AG04449 (cell line): ENCODE results near the gene SMAD9.

Source experiments
- CTCF ChIA-PET: fragments of 350-600 bp; formaldehyde crosslinking; extraction: SDS; loops from one replicate; lab custom pipeline; 2021; ENCODE audit warnings: antibody characterized with exemption; lab: Yijun Ruan, JAX
- POLR2A ChIA-PET: fragments of 400-600, 350-600 bp; formaldehyde crosslinking; extraction: SDS; loops from one replicate; lab custom pipeline; 2020; ENCODE audit warnings: antibody characterized with exemption, inconsistent platforms; lab: Yijun Ruan, JAX
- DNase-seq: peaks from one replicate; pipeline ENCODE4 v3.0.0-alpha.2; 2010; ENCODE audit warnings: low read depth, low spot score
- H3K4me3 ChIP-seq: 2 replicates; pipeline ENCODE4 v1.5.1; 2011; ENCODE audit warnings: low read depth, mild to moderate bottlenecking, control low read depth, low read length
- TF ChIP-seq, protein P1 (sequence below): IDR thresholded peaks from one replicate; pipeline ENCODE4 v1.5.1; 2011; ENCODE audit warnings: mild to moderate bottlenecking, moderate library complexity, low read length, control low read depth, inconsistent platforms; ENCODE audit not compliant: insufficient read depth; ENCODE audit errors: missing control alignments

SMAD9 gene

GRCh38 chr13:36870050-36870692, 49.9 kb downstream of the SMAD9 start:
- no peak overlapping the region for H3K4me3 ChIP-seq
- CTCF ChIA-PET: interaction anchor here (5.4 kb wide), 1 partner anchor 12 kb away, joined by 42 read pairs; no protein-coding TSS in a partner anchor
- TF ChIP-seq, protein P1, sequence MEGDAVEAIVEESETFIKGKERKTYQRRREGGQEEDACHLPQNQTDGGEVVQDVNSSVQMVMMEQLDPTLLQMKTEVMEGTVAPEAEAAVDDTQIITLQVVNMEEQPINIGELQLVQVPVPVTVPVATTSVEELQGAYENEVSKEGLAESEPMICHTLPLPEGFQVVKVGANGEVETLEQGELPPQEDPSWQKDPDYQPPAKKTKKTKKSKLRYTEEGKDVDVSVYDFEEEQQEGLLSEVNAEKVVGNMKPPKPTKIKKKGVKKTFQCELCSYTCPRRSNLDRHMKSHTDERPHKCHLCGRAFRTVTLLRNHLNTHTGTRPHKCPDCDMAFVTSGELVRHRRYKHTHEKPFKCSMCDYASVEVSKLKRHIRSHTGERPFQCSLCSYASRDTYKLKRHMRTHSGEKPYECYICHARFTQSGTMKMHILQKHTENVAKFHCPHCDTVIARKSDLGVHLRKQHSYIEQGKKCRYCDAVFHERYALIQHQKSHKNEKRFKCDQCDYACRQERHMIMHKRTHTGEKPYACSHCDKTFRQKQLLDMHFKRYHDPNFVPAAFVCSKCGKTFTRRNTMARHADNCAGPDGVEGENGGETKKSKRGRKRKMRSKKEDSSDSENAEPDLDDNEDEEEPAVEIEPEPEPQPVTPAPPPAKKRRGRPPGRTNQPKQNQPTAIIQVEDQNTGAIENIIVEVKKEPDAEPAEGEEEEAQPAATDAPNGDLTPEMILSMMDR: no peak
- POLR2A ChIA-PET: no interaction called here
- no peak for DNase-seq

- CTCF ChIA-PET: interaction anchor here (1.3 to 5.4 kb wide), 3 partner anchors 8 to 114 kb away, joined by 3 to 42 read pairs (median 12); no protein-coding TSS in a partner anchor
- DNase-seq: no peak
- no peak overlapping the region for H3K4me3 ChIP-seq
- TF ChIP-seq, protein P1: no peak
- POLR2A ChIA-PET: no interaction called here
Measured at GRCh38 chr13:36866232-36866631, 53.8 kb downstream of the SMAD9 start.

DNA sequence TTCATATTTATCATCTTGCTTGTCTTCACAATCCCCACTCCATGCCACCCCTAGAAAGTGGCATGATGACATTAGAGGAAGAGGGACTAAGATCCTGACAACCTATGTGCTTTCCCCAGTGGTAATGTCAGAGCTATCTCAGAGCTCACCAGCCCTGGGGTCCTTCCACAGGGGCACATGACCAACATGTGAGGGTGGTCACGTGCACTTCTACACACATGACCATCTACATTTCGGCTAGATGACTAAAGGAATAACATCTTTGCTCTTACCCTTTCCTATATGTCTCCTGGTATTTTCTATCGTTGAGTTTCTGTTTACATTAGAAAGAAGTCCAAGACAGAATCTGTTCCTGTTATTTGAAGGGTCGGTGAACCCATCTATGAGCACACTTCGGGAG, 54.8 kb downstream of the SMAD9 start:
- DNase-seq: no peak
- TF ChIP-seq, protein P1: no peak
- ChIA-PET CTCF (no interaction called here), POLR2A (no interaction called here)
- H3K4me3 ChIP-seq: no peak overlapping the region

DNA sequence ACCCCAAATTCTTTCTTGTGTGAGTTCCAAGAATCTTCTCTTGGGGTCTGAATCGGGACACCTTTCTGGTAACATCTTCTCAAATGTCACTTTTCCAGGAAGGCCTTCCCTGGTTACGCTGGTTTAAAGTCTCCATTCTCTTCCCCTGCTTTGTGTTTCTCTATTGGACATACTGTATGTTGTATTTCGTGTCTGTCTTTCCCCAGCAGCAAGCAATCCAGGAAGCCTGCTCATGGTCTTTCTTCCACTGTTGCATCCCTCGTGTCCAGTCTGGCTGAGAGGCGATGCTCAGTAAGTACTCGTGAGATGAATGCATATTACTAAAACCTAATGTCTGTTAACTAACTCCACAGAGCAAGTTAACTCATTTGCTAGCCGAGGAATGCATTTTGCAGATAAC, 57.3 kb downstream of the SMAD9 start:
- POLR2A ChIA-PET: no interaction called here
- CTCF ChIA-PET: interaction anchor here (16.7 kb wide), 1 partner anchor 118 kb away, joined by 332 read pairs; no protein-coding TSS in a partner anchor
- no peak overlapping the region for H3K4me3 ChIP-seq
- TF ChIP-seq, protein P1: no peak
- no peak for DNase-seq

DNA sequence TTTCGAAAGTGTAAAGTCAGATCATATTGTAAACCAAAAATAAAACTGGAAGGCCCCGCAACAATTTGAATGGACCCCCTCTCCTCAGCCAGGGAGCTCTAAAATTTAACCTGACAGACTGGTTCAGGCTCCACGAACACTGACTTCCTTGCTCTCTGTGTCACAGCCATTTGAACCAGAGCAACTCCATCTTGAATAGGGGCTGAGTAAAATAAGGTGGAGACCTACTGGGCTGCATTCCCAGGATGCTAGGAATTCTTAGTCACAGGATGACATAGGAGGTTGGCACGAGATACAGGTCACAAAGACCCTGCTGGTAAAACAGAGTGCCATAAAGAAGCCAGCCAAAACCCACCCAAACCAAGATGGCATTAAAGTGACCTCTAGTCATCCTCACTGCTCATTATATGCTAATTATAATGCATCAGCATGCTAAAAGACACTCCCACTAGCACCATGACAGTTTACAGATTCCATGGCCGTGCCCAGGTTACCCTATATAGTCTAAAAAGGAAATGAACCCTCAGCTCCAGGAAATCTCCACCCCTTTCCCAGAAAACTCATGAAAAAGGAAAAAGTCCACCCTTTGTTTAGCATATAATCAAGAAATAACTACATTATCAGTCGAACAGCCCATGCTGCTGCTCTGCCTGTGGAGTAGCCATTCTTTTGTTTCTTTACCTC, 57.9 kb downstream of the SMAD9 start:
- TF ChIP-seq, protein P1: no peak
- CTCF ChIA-PET: interaction anchor here (2.9 to 16.7 kb wide), 2 partner anchors 11 to 118 kb away, joined by 10 to 332 read pairs; no protein-coding TSS in a partner anchor
- no peak overlapping the region for H3K4me3 ChIP-seq
- POLR2A ChIA-PET: no interaction called here
- DNase-seq: no peak

GRCh38 chr13:36859259-36859658, 60.8 kb downstream of the SMAD9 start:
- ChIA-PET POLR2A (no interaction called here), CTCF (interaction anchor here (0.7 to 16.7 kb wide), 28 partner anchors 8 to 537 kb away, joined by 3 to 332 read pairs (median 8); partner anchors contain the start of gene ALG5)
- TF ChIP-seq, protein P1: no peak
- no peak for DNase-seq
- H3K4me3 ChIP-seq: no peak overlapping the region
